Kasumi-1 (cell line): Measurements from ENCODE around the gene ANKAR.

Experiments
- DNase-seq, 2 experiments: peaks; one replicate each; lab custom pipeline; 2025; lab: John Stamatoyannopoulos, UW

The ANKAR gene

GRCh38 chr2:189719571-189719970 lies 45.1 kb downstream of the ANKAR start:
- DNase-seq: peak in 1 of 2 experiments; percentile 15

GRCh38 chr2:189723192-189723591 lies 48.7 kb downstream of the ANKAR start:
- DNase-seq: no peak
